ENCODE measurements around the gene ARID5A. TPM values are rescaled to one million over a fixed set of nuclear protein-coding genes. Genes with fewer than 3 reads are reported as not detected.

Gene ARID5A
- total and polyA plus RNA-seq, 2 of the 13 experiments (the other 11 are each of a cell fraction or from before 2014, with no cell fraction given), result 6.0 to 9.5 TPM

- TF ChIP-seq, protein P1, sequence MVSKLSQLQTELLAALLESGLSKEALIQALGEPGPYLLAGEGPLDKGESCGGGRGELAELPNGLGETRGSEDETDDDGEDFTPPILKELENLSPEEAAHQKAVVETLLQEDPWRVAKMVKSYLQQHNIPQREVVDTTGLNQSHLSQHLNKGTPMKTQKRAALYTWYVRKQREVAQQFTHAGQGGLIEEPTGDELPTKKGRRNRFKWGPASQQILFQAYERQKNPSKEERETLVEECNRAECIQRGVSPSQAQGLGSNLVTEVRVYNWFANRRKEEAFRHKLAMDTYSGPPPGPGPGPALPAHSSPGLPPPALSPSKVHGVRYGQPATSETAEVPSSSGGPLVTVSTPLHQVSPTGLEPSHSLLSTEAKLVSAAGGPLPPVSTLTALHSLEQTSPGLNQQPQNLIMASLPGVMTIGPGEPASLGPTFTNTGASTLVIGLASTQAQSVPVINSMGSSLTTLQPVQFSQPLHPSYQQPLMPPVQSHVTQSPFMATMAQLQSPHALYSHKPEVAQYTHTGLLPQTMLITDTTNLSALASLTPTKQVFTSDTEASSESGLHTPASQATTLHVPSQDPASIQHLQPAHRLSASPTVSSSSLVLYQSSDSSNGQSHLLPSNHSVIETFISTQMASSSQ (IDR thresholded peaks at IDR 0.05; ENCODE audit: low read depth), result no peak; the same call in 1 of the 2 replicates
- TF ChIP-seq, protein P1 (CRISPR knock-in tag; IDR thresholded peaks at IDR 0.05; ENCODE audit: borderline replicate concordance), result no peak
- peak; percentile 88 for TF ChIP-seq PHF21A (CRISPR knock-in tag; IDR thresholded peaks at IDR 0.05)
- TF ChIP-seq SMC3 (IDR thresholded peaks at IDR 0.05; ENCODE audit: low read length), result no peak
- no peak for TF ChIP-seq ZNF260 (CRISPR knock-in tag; IDR thresholded peaks at IDR 0.05; ENCODE audit: borderline replicate concordance, low read depth)
- TF ChIP-seq KLF11 (CRISPR knock-in tag; IDR thresholded peaks at IDR 0.05), result no peak
- TF ChIP-seq, protein P2, sequence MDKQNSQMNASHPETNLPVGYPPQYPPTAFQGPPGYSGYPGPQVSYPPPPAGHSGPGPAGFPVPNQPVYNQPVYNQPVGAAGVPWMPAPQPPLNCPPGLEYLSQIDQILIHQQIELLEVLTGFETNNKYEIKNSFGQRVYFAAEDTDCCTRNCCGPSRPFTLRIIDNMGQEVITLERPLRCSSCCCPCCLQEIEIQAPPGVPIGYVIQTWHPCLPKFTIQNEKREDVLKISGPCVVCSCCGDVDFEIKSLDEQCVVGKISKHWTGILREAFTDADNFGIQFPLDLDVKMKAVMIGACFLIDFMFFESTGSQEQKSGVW (CRISPR knock-in tag; IDR thresholded peaks at IDR 0.05; ENCODE audit: borderline replicate concordance), result no peak
Observed at GRCh38 chr2:96501886-96502810, 34.4 kb upstream of the ARID5A start (continued).
